Activated T-helper 1 cell treated with anti-CD3 and anti-CD28 coated beads, Interleukin-2, amount 50 U/mL, for 16 hours (primary cell): Measurements from ENCODE around the gene ASB9.
"Not testable (repeated sequence)": the region's sequence is repeated elsewhere in the genome, so short reads cannot be mapped to it uniquely, and the experiment has no call there.

ENCODE experiments used
- DNase-seq, 2 donors: peaks; one replicate each; pipeline ENCODE4 v3.0.0-alpha.2; 2020; ENCODE audit warnings: low read depth in 1 of 2, low spot score in 1 of 2

The ASB9 gene

GRCh38 chrX:15269618-15270521 is at the start of gene ASB9:
ASB9 (minus strand) TSS chrX:15270083; CDS start chrX:15269874, 209 bp downstream.
- DNase-seq, result no peak

GRCh38 chrX:15319075-15319474 is 49.2 kb upstream of the ASB9 start:
- DNase-seq, result no peak

- DNase-seq, result no peak
Observed at GRCh38 chrX:15315509-15315908, 45.6 kb upstream of the ASB9 start, which contains the start of gene ASB11. ASB11 (minus strand) TSS chrX:15315640; CDS start chrX:15315605, 35 bp downstream.

GRCh38 chrX:15314472-15314871 is 44.6 kb upstream of the ASB9 start:
- DNase-seq, result no peak

- DNase-seq, result no peak
Observed at GRCh38 chrX:15311119-15311518, 41.2 kb upstream of the ASB9 start.

- no peak for DNase-seq
Observed at GRCh38 chrX:15310117-15310516, 40.2 kb upstream of the ASB9 start.

GRCh38 chrX:15305899-15306298 is 36.0 kb upstream of the ASB9 start:
- DNase-seq, result not testable (repeated sequence)

GRCh38 chrX:15301924-15302323 is 32.0 kb upstream of the ASB9 start:
- DNase-seq, result no peak

- DNase-seq, result no peak
Observed at GRCh38 chrX:15299941-15300851, 30.3 kb upstream of the ASB9 start.

GRCh38 chrX:15298780-15299179 is 28.9 kb upstream of the ASB9 start:
- no peak for DNase-seq

- no peak for DNase-seq
Observed at GRCh38 chrX:15298201-15298600, 28.3 kb upstream of the ASB9 start.

- DNase-seq, result no peak
Observed at GRCh38 chrX:15293451-15293850, 23.6 kb upstream of the ASB9 start.

- no peak for DNase-seq
Observed at GRCh38 chrX:15292861-15293260, 23.0 kb upstream of the ASB9 start.

GRCh38 chrX:15277604-15278003 is 7.7 kb upstream of the ASB9 start:
- DNase-seq, result no peak

GRCh38 chrX:15274946-15275345 is 5.1 kb upstream of the ASB9 start:
- DNase-seq, result no peak

GRCh38 chrX:15273275-15273674 is 3.4 kb upstream of the ASB9 start:
- not testable (repeated sequence) for DNase-seq

GRCh38 chrX:15271757-15272156 is 1.9 kb upstream of the ASB9 start:
- no peak for DNase-seq

- DNase-seq, result no peak
Observed at GRCh38 chrX:15269120-15269519, 763 bp downstream of the ASB9 start.

GRCh38 chrX:15254852-15255251 is 15.0 kb downstream of the ASB9 start:
- no peak for DNase-seq

- DNase-seq, result no peak
Observed at GRCh38 chrX:15245896-15246295, 24.0 kb downstream of the ASB9 start.

- DNase-seq, result no peak
Observed at GRCh38 chrX:15244421-15244820, 25.5 kb downstream of the ASB9 start.
